GM18505 (cell line): Measurements from ENCODE around the gene SYT3.

Source experiments
- ATAC-seq: cut with Tn5 transposase; IDR thresholded peaks from one replicate; pipeline ENCODE4 v1.9.1; 2021; ENCODE audit not compliant: unreplicated experiment
- POLR2A ChIP-seq: IDR thresholded peaks from 4 replicates; pipeline ENCODE4 v1.6.1; 2011; ENCODE audit warnings: borderline replicate concordance; ENCODE audit not compliant: insufficient read depth, insufficient read length; ENCODE audit errors: extremely low read depth

Gene SYT3

DNA sequence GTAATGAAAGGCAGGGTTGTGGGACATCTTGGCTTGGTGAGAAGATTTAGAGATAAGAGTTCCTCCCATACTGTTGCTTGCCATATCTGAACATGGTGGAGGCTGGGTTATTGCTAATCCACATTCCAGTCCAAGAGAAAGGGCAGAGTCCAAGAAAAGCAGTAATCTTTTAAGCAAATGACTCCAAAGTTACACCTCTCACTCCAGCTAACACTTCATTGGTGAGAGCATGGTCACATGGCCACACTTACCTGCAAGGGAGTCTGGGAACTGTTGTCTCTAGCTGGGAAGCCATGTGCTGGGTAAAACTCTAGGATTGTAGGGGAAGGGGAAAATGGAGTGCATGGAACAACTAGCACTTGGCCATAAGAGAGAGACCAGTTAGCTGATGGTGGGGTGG lies 15.2 kb upstream of the SYT3 start:
- no peak for ATAC-seq
- no peak for TF ChIP-seq POLR2A

DNA sequence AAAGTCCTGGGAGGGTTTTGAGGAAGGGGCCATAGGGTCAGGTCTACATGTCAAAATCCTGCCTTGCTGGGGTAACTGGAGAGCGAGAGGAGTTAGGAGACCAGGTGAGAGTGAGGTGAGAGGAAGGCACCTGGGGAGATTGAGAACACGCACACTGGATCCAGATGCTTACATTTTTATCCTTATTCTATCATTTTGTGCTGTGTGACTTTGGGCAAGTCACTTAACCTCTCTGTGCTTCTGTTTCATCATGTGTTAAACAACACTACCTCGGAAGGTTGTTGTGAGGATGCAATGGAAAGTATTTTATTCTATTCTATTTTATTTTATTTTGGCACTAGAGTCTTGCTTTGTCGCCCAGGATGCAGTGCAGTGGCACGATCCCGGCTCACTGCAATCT lies 13.0 kb upstream of the SYT3 start:
- TF ChIP-seq POLR2A: no peak
- ATAC-seq: no peak

DNA sequence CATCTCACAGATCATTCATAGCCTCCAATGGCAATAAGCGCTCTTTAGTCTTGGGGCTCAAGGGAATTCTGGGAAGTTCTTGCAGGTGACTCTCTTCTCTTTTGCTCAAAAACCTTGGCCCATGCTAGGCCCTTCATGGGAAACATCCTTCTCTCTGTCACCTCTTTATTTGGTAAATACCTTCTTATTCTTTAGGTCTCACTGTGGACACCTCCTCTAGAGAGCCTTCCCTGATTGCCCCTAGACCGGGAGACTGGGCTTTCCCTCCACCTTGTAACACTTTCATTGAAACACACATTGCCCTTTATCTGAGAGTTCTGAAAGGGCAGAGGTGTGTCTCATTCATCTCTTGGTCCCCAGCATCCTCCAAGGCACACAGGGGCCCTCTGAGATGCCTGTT lies 11.5 kb upstream of the SYT3 start:
- TF ChIP-seq POLR2A: no peak
- ATAC-seq: no peak

DNA sequence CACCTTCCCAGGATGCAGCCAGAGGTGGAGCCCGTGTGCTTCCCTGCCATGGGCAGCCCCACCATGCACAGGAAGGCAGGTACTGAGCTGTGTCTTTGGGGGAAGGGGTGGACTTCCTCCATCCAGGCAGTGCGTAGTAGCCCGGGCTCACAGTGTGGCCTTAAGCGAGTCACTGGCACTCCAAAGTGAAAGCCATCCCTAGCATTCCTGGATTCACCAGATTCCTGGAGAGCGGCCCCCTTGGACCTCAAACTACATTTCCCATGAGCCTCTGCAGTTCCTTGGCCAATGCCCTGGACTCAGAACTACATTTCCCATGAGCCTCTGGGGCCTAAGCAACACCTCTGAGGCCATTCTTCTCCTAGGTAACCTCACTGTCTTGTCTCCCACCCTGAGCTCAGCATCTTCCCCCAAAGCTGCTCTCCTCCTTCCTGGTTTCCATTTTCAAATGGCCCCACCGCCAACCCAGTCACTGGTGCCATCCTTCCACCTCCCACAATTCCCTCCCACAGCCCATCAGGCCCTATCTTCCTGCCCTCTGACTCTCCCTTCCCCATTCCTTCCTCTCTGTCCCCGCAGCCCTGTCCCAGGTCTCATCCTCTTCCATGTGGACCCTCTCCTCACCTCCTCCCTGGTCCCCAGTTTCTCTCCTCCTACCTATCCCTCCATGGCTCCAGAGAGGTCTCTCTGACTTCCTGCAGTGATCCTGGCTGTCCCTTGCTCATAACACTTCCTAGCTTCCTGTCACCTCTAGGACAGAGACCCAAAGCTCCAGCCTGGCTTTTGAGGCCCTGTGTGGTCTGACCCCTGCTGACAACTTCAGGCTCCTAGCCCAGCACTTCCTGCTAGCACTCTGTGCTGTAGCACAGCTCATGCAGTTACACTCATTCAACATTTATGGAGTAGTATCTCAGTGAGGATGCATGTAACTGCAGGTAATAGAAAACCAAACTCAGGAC lies 10.0 kb upstream of the SYT3 start, which contains the start of gene C19orf81:
Gene C19orf81 (plus strand): TSS at position 13 of the 959 bp plus-strand sequence. CDS start 0 bp downstream, at position 13.
- TF ChIP-seq POLR2A: no peak
- ATAC-seq: no peak

DNA sequence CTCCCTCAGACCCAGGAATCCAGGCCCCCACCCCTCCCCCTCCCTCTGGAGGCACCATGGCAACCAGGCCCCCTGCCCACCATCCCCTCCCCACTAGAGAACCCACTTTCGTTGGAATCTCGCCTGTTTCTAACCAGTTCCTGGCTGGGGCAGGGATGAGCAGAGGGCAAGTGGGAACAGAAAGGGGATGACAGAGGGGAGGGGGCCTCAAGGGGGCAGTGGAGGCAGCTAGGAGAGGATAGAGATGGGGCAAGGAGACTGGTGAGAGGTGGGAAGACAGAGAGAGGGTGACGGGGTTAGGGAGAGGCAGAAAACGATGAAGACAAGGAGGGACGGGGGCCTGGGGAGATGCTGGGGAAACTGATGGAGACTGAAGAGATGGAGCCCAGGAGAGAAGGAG lies 9.0 kb upstream of the SYT3 start:
- no peak for TF ChIP-seq POLR2A
- ATAC-seq: no peak

DNA sequence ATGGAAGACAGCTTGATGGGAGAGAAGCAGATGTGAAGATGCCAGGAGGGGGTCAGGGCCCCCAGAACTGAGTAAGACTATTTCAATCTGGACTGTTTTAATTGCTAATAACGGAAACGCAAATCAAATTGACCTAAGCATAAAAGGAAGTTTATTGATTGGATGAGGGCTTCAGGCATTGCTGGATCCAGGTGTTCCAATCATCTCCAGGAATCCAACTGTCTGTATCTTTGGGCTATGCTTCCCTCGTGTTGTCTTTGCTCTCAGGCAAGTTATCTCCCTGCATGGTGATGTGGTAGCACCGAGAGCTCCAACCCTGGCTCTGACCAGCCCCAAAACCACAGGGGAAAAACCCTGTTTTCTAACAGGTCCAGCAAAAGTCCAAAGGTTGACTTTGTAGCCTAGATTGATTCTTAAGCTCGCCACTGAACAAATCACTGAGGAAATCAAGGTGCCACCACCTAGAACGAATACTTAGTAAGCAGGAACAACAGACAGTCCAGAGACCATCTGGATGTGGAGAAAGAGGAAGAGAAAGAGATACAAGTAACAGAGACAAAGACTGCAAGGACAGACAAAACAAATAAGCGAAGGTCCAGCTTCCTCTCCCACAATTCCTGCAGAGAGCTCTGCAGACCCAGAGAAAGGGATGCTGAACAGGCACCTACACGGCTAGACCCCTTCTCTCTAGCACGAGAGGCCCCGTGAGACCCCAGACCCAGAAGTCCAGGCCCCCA lies 8.4 kb upstream of the SYT3 start:
- TF ChIP-seq POLR2A: no peak
- no peak for ATAC-seq

DNA sequence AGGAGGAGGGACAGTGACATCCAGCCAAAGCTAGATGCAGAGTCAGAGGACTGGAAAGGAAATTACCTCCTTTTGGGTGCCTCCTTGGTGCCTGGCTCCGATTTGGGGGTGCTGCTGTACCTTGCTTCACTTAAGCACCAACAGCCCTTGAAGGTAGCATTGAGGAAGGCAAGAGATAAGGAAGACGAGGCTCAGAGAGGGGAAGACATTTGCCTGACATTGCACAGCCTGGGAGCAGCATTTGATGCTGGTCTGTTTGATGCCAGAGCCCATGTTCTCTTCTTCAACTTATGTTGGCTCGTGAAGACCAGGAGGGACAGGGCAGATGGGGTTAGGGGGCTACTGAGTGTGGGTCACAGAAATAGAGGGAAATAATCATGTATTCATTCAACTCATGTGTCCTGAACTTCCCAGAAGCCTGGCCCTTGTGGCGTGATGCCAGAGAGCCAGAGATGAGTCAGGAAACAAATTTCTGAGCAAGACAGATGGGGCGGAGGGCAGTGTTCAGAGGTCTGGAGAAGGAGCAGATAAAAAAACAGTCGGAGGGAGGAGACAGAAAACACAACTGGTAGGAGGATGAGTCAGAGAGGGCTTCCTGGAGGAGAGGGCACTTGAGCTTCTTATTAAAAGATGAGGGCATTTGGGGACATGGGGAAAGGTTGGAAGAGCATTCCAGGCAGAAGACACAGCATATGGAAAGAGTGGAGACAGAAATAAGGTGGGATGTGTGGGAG lies 6.6 kb upstream of the SYT3 start:
- TF ChIP-seq POLR2A: no peak
- no peak for ATAC-seq

DNA sequence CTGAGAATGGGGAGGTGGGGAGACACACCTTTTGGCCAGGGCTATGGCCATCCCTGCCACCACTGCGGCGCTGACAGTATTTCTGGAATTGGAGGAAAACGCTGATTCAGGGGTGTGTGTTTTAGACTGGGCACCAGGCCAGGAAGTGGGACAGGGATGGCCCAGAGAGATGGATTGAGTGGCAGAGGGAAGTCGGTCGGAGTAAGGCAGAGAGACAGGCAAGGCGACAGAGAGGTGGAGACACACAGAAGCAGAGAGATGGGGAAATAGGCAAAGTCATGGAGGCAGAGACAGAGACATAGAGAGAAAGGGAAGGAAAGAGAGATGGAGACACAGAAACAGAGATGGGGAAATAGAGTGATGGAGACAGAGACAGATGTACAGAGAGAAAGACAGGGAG lies 5.4 kb upstream of the SYT3 start:
- no peak for TF ChIP-seq POLR2A
- ATAC-seq: no peak

DNA sequence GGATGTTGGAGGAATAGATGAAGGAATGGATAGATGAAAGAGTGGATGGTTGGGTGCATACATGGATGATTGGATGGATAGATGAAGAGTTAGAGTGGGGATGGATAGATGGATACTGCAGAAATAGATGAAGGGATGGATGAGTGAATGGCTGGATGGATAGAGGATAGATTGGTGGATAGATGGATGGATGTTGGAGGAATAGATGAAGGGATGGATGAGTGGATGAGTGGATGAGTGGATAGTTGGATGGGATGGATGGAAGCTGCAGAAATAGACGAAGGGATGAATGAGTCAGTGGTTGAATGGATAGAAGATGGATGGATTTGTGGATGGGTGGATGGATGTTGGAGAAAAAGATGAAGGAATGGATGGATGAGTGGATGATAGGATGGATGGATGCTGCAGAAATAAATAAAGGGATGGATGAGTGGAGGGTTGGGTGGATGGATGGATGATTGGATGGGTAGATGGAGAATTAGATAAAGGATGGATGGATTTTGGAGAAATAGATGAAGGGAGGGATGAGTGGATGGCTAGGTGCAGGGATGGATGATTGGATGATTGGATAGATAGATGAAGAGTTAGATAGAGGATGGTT lies 4.7 kb upstream of the SYT3 start:
- ATAC-seq: no peak
- no peak for TF ChIP-seq POLR2A

DNA sequence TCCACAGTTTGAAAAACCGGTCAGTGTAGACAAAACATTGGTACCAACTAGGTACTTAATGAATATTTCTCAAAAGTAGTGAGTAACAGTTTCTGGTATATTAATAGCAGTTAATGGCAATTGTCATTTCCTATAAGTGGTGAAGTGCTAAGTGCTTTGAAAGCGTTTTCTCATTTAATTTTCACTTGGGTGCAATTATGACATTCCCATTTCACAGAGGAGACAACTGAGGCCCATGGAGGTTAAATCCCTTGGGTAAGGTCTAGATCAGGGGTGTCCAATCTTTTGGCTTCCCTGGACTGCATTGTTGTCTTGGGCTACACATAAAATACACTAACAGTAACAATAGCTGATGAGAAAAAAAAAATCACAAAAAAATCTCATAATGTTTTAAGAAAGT lies 687 bp upstream of the SYT3 start:
- no peak for ATAC-seq
- TF ChIP-seq POLR2A: no peak

DNA sequence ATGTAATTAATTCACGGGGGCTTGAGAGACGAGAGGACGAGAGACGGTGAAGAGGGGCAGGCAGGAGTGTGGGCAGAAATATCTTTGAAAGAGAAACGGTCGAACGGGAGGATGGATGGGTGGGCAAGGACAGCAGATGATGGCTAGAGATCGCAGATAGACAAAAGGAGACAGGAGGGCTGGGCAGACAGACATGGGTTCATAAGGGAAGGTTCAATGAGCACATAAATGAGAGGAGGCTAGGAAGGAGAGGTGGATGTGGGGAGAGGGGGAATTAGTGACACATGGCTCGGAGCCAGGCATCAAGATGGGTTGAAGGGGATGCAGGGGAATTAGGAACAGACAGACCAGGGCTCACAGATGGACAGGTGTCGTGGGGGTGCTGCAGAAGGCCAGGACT lies 1.1 kb downstream of the SYT3 start:
- ATAC-seq: no peak
- no peak for TF ChIP-seq POLR2A

DNA sequence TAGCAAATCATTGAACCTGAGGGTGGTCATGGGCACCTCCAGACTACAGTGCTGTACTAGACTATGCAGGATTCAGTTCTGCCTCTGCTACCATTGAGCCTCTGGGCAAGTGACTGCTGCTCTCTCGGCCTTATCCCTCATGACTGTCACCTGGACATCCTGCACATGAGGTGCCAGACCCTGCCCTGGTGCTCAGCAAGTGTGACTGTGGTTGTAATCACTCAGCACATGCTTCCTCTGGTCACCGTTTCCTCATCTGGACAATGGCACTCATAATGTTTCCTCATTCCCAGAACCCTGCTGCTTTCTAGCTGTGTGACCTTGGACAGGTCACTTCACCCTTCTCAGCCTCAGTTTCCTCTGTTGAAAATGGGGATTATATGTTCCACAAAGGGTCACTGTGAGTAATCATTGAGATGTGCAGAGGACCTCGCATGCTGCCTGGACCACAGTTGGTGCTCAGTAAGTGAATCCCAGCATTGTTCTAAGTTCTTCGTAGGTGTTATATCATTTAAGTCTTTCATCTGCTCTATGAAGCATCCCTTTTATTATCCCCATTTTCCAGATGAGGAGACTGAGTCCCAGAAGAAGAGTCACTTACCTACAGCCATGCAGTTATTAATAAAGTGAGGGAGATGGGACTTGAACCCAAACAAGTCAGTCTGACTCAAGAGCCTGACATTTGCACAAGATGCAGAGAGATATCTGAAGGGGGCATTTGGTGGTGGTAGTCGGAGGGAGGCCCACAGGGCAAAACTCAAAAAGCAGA lies 3.2 kb downstream of the SYT3 start:
- no peak for ATAC-seq
- TF ChIP-seq POLR2A: no peak
